ENCODE data around the gene SPG7. TPM values are rescaled to one million over a fixed set of nuclear protein-coding genes. Genes with fewer than 3 reads are reported as not detected.

The SPG7 gene
- total RNA-seq, 1 donor from 2014 or later = 186 TPM

DNA sequence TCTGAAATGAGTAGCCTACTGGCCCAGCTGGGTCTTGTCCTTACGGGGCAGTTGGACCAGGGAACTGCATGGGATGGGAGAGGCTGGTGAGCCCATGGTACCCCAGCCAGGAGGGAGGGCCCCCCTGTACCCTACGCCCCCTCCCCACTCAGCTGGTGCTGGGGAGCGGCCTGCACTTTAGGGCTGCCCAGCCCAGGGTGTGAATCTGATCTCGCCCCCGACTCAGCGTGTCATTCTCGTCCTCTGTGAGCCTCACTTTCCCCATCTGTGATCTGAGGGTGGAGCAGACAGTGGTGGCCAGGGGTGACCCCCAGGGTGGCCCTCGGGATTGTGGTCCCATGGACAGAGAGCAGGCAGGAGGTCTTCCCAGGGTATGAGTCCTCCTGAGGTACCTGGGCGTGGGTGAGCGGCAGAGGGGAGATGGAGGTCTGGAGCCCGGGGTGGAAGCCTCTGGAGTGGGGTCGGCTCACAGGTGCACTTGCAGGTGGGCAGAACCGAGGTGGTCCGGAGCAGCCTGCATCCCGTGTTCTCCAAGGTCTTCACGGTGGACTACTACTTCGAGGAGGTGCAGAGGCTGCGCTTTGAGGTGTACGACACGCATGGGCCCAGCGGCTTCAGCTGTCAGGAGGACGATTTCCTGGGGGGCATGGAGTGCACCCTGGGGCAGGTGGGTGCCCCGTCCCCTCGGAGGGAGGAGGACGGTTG is 69.0 kb downstream of the SPG7 start:
- TF ChIP-seq, protein P1, sequence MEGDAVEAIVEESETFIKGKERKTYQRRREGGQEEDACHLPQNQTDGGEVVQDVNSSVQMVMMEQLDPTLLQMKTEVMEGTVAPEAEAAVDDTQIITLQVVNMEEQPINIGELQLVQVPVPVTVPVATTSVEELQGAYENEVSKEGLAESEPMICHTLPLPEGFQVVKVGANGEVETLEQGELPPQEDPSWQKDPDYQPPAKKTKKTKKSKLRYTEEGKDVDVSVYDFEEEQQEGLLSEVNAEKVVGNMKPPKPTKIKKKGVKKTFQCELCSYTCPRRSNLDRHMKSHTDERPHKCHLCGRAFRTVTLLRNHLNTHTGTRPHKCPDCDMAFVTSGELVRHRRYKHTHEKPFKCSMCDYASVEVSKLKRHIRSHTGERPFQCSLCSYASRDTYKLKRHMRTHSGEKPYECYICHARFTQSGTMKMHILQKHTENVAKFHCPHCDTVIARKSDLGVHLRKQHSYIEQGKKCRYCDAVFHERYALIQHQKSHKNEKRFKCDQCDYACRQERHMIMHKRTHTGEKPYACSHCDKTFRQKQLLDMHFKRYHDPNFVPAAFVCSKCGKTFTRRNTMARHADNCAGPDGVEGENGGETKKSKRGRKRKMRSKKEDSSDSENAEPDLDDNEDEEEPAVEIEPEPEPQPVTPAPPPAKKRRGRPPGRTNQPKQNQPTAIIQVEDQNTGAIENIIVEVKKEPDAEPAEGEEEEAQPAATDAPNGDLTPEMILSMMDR (IDR thresholded peaks at IDR 0.05; ENCODE audit: unreplicated experiment) = no peak
- DNase-seq (ENCODE audit: low spot score in 2 of 2, unreplicated experiment in 2 of 2) = no peak
- no peaks in the 10 kb centered on the region for H3K9me3 Mint-ChIP-seq
- H3K27me3 Mint-ChIP-seq (ENCODE audit: low read depth) = peaks cover 52% of the 10 kb centered on the region
- peaks cover 1% of the 10 kb centered on the region for H3K4me1 Mint-ChIP-seq
- no peaks in the 10 kb centered on the region for H3K36me3 Mint-ChIP-seq
- H3K27ac Mint-ChIP-seq = no peak overlapping the region
- no peak overlapping the region for H3K4me3 Mint-ChIP-seq

- Mint-ChIP-seq H3K27me3 (ENCODE audit: low read depth) (peaks cover 31% of the 10 kb centered on the region), H3K36me3 (no peaks in the 10 kb centered on the region), H3K9me3 (no peaks in the 10 kb centered on the region), H3K4me1 (peaks cover 1% of the 10 kb centered on the region), H3K4me3 (no peak overlapping the region), H3K27ac (no peak overlapping the region)
- DNase-seq (ENCODE audit: low spot score in 2 of 2, unreplicated experiment in 2 of 2) = no peak
- TF ChIP-seq, protein P1 (IDR thresholded peaks at IDR 0.05; ENCODE audit: unreplicated experiment) = no peak
Observed at GRCh38 chr16:89579351-89579750, 71.1 kb downstream of the SPG7 start.

GRCh38 chr16:89581045-89581695 is 73.0 kb downstream of the SPG7 start:
- Mint-ChIP-seq H3K9me3 (no peaks in the 10 kb centered on the region), H3K4me3 (no peak overlapping the region), H3K36me3 (no peaks in the 10 kb centered on the region), H3K27ac (no peak overlapping the region), H3K27me3 (ENCODE audit: low read depth) (peaks cover 23% of the 10 kb centered on the region), H3K4me1 (no peaks in the 10 kb centered on the region)
- DNase-seq (ENCODE audit: low spot score in 2 of 2, unreplicated experiment in 2 of 2) = no peak
- TF ChIP-seq, protein P1 (IDR thresholded peaks at IDR 0.05; ENCODE audit: unreplicated experiment) = no peak

DNA sequence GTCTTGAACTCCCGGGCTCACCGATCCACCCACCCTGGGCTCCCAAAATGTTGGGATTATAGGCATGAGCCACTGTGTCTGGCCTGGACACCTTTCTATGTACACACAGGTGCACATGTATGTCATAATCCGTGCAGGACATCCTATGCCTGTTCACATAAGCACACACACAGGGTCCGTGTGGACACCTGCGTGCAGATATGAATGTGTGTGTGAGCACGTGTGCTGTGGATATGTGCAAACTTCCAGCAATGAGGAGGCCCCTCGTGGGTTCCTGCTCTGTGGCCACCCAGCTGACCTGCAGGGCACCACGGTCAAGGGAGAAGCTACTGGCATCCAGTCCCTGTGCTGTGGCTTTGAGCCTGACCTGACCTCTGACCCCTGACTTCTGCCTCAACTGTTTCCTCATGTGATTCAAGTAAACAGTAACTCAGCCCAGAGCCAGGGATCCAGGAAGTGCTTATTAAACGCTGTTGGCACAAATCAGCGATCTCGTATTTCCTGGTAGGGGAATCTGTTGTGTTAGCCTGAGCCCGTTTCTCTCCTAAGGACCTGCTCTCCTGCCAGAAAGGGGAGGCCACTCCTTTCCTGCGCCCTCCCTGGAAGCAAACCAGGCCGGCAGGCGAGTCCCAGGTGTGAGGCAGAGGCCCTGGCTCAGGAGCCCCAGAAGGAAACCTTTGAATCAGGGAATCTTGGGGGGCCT is 73.8 kb downstream of the SPG7 start:
- no peaks in the 10 kb centered on the region for H3K9me3 Mint-ChIP-seq
- TF ChIP-seq, protein P1 (IDR thresholded peaks at IDR 0.05; ENCODE audit: unreplicated experiment) = no peak
- no peak overlapping the region for H3K27ac Mint-ChIP-seq
- H3K27me3 Mint-ChIP-seq (ENCODE audit: low read depth) = peaks cover 19% of the 10 kb centered on the region
- no peaks in the 10 kb centered on the region for H3K36me3 Mint-ChIP-seq
- no peak overlapping the region for H3K4me3 Mint-ChIP-seq
- no peak for DNase-seq (ENCODE audit: low spot score in 2 of 2, unreplicated experiment in 2 of 2)
- no peaks in the 10 kb centered on the region for H3K4me1 Mint-ChIP-seq

- no peaks in the 10 kb centered on the region for H3K36me3 Mint-ChIP-seq
- H3K4me1 Mint-ChIP-seq = no peaks in the 10 kb centered on the region
- H3K9me3 Mint-ChIP-seq = no peaks in the 10 kb centered on the region
- H3K4me3 Mint-ChIP-seq = no peak overlapping the region
- H3K27ac Mint-ChIP-seq = no peak overlapping the region
- DNase-seq (ENCODE audit: low spot score in 2 of 2, unreplicated experiment in 2 of 2) = no peak
- H3K27me3 Mint-ChIP-seq (ENCODE audit: low read depth) = peaks cover 12% of the 10 kb centered on the region
- TF ChIP-seq, protein P1 (IDR thresholded peaks at IDR 0.05; ENCODE audit: unreplicated experiment) = no peak
Observed at GRCh38 chr16:89582614-89583196, 74.5 kb downstream of the SPG7 start.

Data from mesothelial cell of epicardium (in vitro differentiated cells).